ENCODE data around the gene OBSCN. TPM values are rescaled to one million over a fixed set of nuclear protein-coding genes. Genes with fewer than 3 reads are reported as not detected.

OBSCN gene
- total and polyA plus RNA-seq, 10 of the 15 experiments (the other 5 are each of a cell fraction or from before 2014, with no cell fraction given) = 0.01 to 0.36 (median 0.08) TPM; not detected in 2

DNA sequence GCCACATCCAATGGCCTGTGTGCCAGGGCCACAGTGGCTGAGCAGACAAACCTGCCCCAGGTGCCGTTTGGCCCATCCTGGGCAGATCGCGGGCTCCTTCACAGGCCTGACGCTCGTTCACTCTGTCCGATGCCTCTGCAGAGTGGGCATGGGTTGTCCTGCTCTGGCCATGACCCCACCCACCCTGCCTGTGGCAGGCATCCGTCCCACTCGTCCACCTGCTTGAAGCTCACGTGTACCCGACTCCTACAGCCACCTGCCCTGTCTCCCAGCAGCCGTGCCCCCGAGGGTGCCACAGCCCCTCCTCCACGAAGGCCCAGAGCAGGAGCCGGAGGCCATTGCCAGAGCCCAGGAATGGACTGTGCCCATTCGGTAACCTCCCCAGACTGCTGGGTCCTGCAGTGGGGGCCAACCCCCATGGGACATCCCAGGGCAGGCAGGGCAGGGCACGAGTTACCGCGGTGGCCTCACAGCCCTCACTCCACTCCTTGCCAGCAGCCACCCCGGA, 156.9 kb downstream of the OBSCN start (continued):
- TF ChIP-seq FOS (IDR thresholded peaks at IDR 0.05; ENCODE audit: borderline replicate concordance, extremely low read depth, insufficient read length) = no peak
- no peak for TF ChIP-seq TAF1 (IDR thresholded peaks at IDR 0.05; ENCODE audit: borderline replicate concordance, low read depth, low read length)
- no peak for TF ChIP-seq MTA3 (IDR thresholded peaks at IDR 0.05; ENCODE audit: borderline replicate concordance, low read length)
- no peak for TF ChIP-seq SREBF1 (IDR thresholded peaks at IDR 0.05; ENCODE audit: low read length)
- no peak for TF ChIP-seq RAD51 (IDR thresholded peaks at IDR 0.05)

DNA sequence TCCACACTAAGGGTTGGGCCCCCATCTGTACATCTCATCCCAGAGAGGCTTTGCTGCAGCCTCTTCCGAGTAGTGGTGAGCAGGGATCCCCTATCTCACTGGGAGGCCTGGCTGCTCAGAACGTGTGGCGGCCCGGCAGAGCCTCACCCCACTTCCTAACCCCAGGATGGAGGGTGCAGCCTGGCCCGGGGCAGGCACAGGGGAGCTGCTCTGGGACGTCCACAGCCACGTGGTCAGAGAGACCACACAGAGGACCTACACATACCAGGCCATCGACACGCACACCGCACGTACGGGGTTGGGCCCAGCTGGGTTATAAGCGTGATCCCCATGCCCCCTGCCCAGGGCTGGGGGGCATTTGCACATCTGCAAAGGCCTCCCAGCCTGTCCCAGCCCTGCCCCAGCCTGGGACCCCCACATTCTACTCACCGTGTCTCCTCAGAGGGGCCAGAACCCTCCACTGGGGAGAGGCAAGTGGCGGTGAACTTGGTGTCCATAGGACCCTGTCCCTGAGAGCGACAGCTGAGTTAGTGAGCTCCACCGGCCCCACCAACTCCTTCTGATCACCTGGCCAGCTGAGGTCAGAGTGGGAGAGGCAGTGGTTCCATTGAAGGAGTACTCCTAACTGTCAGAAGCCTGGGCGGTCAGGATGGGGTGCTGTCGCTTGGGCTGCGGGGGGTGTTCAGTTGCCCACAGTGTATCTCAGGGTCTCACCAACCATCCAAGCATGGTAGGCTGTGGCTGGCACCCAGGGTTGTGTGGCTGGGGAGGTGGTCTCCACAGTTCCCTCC, 157.6 kb downstream of the OBSCN start:
- Histone ChIP-seq H3K27ac (ENCODE audit: control insufficient read depth, insufficient read depth) (no peak overlapping the region), H3K4me3 (no peak overlapping the region), H2AFZ (ENCODE audit: control insufficient read depth, low read depth, low read length) (no peak overlapping the region), H3K36me3 (ENCODE audit: control insufficient read depth in 2 of 2, insufficient read depth in 2 of 2, low read length in 1 of 2) (no peaks in the 10 kb centered on the region), H3K4me2 (ENCODE audit: control insufficient read depth, insufficient read depth) (no peak overlapping the region), H4K20me1 (ENCODE audit: control insufficient read depth, insufficient read depth) (no peaks in the 10 kb centered on the region), H3K9ac (ENCODE audit: control insufficient read depth, insufficient read depth, low read length) (no peak overlapping the region), H3K4me1 (ENCODE audit: control insufficient read depth, insufficient read depth, low read length) (no peaks in the 10 kb centered on the region), H3K9me3 (replicated peaks; ENCODE audit: control insufficient read depth, insufficient read depth, low read length) (no peaks in the 10 kb centered on the region), H3K79me2 (ENCODE audit: control insufficient read depth, insufficient read depth, low read length) (no peaks in the 10 kb centered on the region), H3K27me3 (replicated peaks in 1 of 2; ENCODE audit: control insufficient read depth in 2 of 2, insufficient read depth in 2 of 2, low read length in 1 of 2) (no peaks in the 10 kb centered on the region; a peak in 1 of 4 replicates)
- no peak for TF ChIP-seq BRCA1 (IDR thresholded peaks at IDR 0.05; ENCODE audit: low read depth, low read length)
- TF ChIP-seq CHD1 (IDR thresholded peaks at IDR 0.05; ENCODE audit: low read depth, low read length) = no peak
- no peak for TF ChIP-seq FOXK2 (IDR thresholded peaks at IDR 0.05)
- TF ChIP-seq SMARCA5 (IDR thresholded peaks at IDR 0.05) = no peak
- no peak for TF ChIP-seq SPI1 (IDR thresholded peaks at IDR 0.05; ENCODE audit: borderline replicate concordance, insufficient read depth, low read depth, low read length)
- no TSS peak for BruUV-seq (replicated peaks)
- ChIA-PET SMC1A (ENCODE audit: uncharacterized antibody, unreplicated experiment) (no interaction called here), POLR2A (interaction anchor here (0.6 kb wide), 1 partner anchor 216 kb away, joined by 3 read pairs; the partner anchor contains the start of gene GJC2), RAD21 (ENCODE audit: unreplicated experiment) (interaction anchor here (0.6 kb wide), 1 partner anchor 366 kb away, joined by 3 read pairs; no protein-coding TSS in a partner anchor), CTCF (no interaction called here)
- intact Hi-C loops (cut with micrococcal nuclease; ENCODE audit: unreplicated experiment) (no loop called here), in situ Hi-C loops (cut with MboI) (no loop called here)
- FAIRE-seq = no peak
- ATAC-seq = no peak
- DNase-seq (ENCODE audit: low read depth, low spot score) = no peak
- 59% methylated on average over 12 of the region's 20 CpGs for WGBS (ENCODE audit: insufficient coverage, insufficient replicate concordance, low lambda C conversion rate, missing lambda C conversion rate)
